Mammary epithelial cell (primary cell): ENCODE data around the gene COL17A1.

Source experiments
- EZH2 ChIP-seq: IDR thresholded peaks from 2 replicates; pipeline ENCODE4 v1.6.1; 2012; ENCODE audit warnings: low read length, inconsistent platforms, borderline replicate concordance
- TF ChIP-seq, protein P1 (sequence below), 2 donors: IDR thresholded peaks in 1 of 2; conservative IDR thresholded peaks in 1 of 2; 2 replicates each; pipeline ENCODE4 v1.5.1; 2011 to 2012; ENCODE audit warnings: inconsistent platforms in 2 of 2, low read length in 2 of 2, mild to moderate bottlenecking in 2 of 2, control low read depth in 1 of 2, low read depth in 1 of 2; ENCODE audit not compliant: insufficient read depth in 1 of 2; ENCODE audit errors: extremely low read depth in 1 of 2

DNA sequence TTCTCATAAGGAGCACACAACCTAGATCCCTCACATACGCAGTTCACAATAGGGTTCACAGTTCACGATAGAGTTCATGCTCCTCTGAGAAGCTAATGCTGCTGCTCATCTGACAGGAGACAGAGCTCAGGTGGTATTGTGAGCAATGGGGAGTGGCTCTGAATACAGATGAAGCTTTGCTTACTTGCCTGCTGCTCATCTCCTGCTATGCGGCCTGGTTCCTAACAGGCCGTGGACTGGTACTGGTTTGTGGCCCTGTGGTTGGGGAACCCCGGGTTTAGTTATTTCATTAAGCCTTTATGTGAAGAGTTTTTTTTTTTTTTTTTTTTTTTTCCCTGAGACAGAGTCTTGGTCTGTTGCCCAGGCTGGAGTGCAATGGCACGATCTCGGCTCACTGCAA is 99.3 kb downstream of the COL17A1 start:
- TF ChIP-seq, protein P1, sequence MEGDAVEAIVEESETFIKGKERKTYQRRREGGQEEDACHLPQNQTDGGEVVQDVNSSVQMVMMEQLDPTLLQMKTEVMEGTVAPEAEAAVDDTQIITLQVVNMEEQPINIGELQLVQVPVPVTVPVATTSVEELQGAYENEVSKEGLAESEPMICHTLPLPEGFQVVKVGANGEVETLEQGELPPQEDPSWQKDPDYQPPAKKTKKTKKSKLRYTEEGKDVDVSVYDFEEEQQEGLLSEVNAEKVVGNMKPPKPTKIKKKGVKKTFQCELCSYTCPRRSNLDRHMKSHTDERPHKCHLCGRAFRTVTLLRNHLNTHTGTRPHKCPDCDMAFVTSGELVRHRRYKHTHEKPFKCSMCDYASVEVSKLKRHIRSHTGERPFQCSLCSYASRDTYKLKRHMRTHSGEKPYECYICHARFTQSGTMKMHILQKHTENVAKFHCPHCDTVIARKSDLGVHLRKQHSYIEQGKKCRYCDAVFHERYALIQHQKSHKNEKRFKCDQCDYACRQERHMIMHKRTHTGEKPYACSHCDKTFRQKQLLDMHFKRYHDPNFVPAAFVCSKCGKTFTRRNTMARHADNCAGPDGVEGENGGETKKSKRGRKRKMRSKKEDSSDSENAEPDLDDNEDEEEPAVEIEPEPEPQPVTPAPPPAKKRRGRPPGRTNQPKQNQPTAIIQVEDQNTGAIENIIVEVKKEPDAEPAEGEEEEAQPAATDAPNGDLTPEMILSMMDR (conservative IDR thresholded peaks at IDR 0.05 in 1 of 2, IDR thresholded peaks at IDR 0.05 in 1 of 2; ENCODE audit: extremely low read depth in 1 of 2, insufficient read depth in 1 of 2, low read depth in 1 of 2, low read length in 2 of 2) = no peak
- TF ChIP-seq EZH2 = no peak
